Testis (tissue), 3 donors: ENCODE results near the gene MAMSTR. TPM values are rescaled to one million over a fixed set of nuclear protein-coding genes. Genes with fewer than 3 reads are reported as not detected.
A peak's percentile ranks its signal among the peaks of the same experiment; 100 is the strongest.

Source experiments
- DNase-seq: peaks from one replicate; pipeline ENCODE4 v3.0.0-alpha.2; 2019
- H3K27ac ChIP-seq, 2 donors: fragments of 200-600 bp; sonication (generic); one replicate each; pipeline ENCODE4 v1.5.1; 2019
- H3K27me3 ChIP-seq: fragments of 200-600 bp; sonication (generic); one replicate; pipeline ENCODE4 v1.5.1; 2019
- H3K36me3 ChIP-seq: fragments of 200-600 bp; sonication (generic); one replicate; pipeline ENCODE4 v1.5.1; 2017; ENCODE audit warnings: low read depth; ENCODE audit errors: missing control alignments
- H3K4me1 ChIP-seq: fragments of 200-600 bp; sonication (generic); one replicate; pipeline ENCODE4 v1.5.1; 2019
- H3K4me3 ChIP-seq, 2 donors: fragments of 200-600 bp; sonication (generic); one replicate each; pipeline ENCODE4 v1.5.1; 2017 to 2019
- H3K9me3 ChIP-seq: fragments of 200-600 bp; sonication (generic); one replicate; pipeline ENCODE4 v1.5.1; 2017
- POLR2A ChIP-seq: fragments of 450-650 bp; IDR thresholded peaks from one replicate; pipeline ENCODE4 v1.6.1; 2017; ENCODE audit warnings: antibody characterized with exemption, mild to moderate bottlenecking, moderate library complexity
- WGBS, 2 donors: methylation state at CpG; one replicate each; pipeline ENCODE4 v1.1.5; 2018; 5-methylcytosine and 5-hydroxymethylcytosine counted together
- intact Hi-C: fragments of 100-400 bp; cut with DNase I; formaldehyde crosslinking; loops from one replicate; pipeline ENCODE4 v1.15.1; 2023; ENCODE audit warnings: low total_unique reads
- polyA plus RNA-seq: library from polyadenylated mRNA; stranded (reverse); fragments of 350-450 nt; fragmentation: Illumina TruSeq; extraction: RNeasy Lipid Tissue Mini Kit (QIAGEN cat#74804); gene quantifications from one replicate; pipeline ENCODE4 v1.2.3, GENCODE V29; 2014; ENCODE audit warnings: low read depth, low replicate concordance; ENCODE audit not compliant: insufficient read depth
- total RNA-seq, 2 donors: library from RNA; depleted of rRNA; stranded (reverse); fragments of >200 nt; gene quantifications; one replicate each; pipeline ENCODE4 v1.2.3, GENCODE V29; 2016
- TF ChIP-seq, protein P1 (sequence below), 3 experiments: fragments of 450-650 bp in 2 of 3; fragments of 200-600 bp in 1 of 3; sonication (generic) in 1 of 3; IDR thresholded peaks; one replicate each; pipeline ENCODE4 v1.5.1; 2016 to 2019; ENCODE audit warnings: antibody characterized with exemption in 3 of 3, mild to moderate bottlenecking in 2 of 3, moderate library complexity in 1 of 3

MAMSTR gene
- total and polyA plus RNA-seq, 3 donors from 2014 or later: 15.0 to 21.8 (median 21.8) TPM

- no peak for DNase-seq
- Histone ChIP-seq H3K4me1 (peaks cover 11% of the 10 kb centered on the region), H3K27me3 (no peaks in the 10 kb centered on the region), H3K4me3 (no peak overlapping the region), H3K9me3 (no peaks in the 10 kb centered on the region), H3K36me3 (no peaks in the 10 kb centered on the region), H3K27ac (no peak overlapping the region)
- intact Hi-C loops: no loop called here
- 72 to 74% methylated on average over 4 of the region's 4 CpGs for WGBS, 2 donors
- TF ChIP-seq POLR2A: no peak
- TF ChIP-seq, protein P1, sequence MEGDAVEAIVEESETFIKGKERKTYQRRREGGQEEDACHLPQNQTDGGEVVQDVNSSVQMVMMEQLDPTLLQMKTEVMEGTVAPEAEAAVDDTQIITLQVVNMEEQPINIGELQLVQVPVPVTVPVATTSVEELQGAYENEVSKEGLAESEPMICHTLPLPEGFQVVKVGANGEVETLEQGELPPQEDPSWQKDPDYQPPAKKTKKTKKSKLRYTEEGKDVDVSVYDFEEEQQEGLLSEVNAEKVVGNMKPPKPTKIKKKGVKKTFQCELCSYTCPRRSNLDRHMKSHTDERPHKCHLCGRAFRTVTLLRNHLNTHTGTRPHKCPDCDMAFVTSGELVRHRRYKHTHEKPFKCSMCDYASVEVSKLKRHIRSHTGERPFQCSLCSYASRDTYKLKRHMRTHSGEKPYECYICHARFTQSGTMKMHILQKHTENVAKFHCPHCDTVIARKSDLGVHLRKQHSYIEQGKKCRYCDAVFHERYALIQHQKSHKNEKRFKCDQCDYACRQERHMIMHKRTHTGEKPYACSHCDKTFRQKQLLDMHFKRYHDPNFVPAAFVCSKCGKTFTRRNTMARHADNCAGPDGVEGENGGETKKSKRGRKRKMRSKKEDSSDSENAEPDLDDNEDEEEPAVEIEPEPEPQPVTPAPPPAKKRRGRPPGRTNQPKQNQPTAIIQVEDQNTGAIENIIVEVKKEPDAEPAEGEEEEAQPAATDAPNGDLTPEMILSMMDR (IDR thresholded peaks at IDR 0.05): no peak
Observed at GRCh38 chr19:48678201-48678600, 41.3 kb downstream of the MAMSTR start.

DNA sequence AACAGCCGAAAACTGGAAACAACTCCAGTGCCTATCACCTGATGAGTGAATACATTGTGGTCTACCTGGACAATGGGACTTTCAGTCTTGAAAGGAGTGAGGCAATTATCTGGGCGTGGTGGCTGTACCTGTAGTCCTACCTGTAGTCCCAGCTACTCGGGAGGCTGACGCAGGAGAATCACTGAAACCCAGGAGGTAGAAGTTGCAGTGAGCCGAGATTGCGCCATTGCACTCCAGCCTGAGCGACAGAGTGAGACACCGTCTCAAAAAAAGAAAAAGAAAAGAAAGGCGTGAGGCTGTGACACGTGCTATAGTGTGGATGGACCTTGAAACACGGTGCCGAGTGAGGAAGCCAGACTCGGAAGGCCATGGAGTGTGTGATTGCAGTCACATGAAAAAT lies 42.6 kb downstream of the MAMSTR start:
- no peak for TF ChIP-seq POLR2A
- TF ChIP-seq, protein P1 (IDR thresholded peaks at IDR 0.05): no peak
- peaks cover 11% of the 10 kb centered on the region for H3K4me1 ChIP-seq
- no peaks in the 10 kb centered on the region for H3K9me3 ChIP-seq
- no peak for DNase-seq
- no peak overlapping the region for H3K27ac ChIP-seq
- intact Hi-C loops: no loop called here
- H3K4me3 ChIP-seq: no peak overlapping the region
- H3K27me3 ChIP-seq: no peaks in the 10 kb centered on the region
- H3K36me3 ChIP-seq: no peaks in the 10 kb centered on the region
- 89 to 91% methylated on average over 13 of the region's 13 CpGs for WGBS, 2 donors

DNA sequence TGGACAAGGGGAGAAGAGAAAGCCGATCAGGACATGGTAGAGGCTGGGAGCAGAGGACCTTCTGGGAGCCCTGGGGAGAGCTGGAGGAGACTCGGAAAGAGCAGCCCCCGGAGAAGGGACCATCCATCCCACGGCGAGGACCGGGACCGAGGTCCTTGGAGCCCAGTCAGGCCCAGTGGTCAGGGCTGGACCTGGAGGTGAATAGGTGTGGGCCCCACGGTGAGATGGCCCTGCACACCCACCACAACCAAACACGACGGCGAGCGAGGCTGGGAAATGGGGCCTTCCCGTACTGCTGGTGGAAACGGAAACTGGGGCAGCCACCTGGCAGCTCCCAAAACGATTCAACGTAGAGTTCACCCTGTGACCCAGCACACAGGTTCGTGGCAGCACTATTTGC lies 43.0 kb downstream of the MAMSTR start:
- TF ChIP-seq, protein P1 (IDR thresholded peaks at IDR 0.05): no peak
- TF ChIP-seq POLR2A: no peak
- DNase-seq: no peak
- H3K4me3 ChIP-seq: no peak overlapping the region
- H3K27ac ChIP-seq: no peak overlapping the region
- H3K9me3 ChIP-seq: no peaks in the 10 kb centered on the region
- WGBS, 2 donors: 90 to 92% methylated on average over 17 of the region's 17 CpGs
- no peaks in the 10 kb centered on the region for H3K27me3 ChIP-seq
- peaks cover 11% of the 10 kb centered on the region for H3K4me1 ChIP-seq
- intact Hi-C loops: no loop called here
- H3K36me3 ChIP-seq: no peaks in the 10 kb centered on the region

GRCh38 chr19:48674921-48675824 lies 44.4 kb downstream of the MAMSTR start:
- Histone ChIP-seq H3K36me3 (no peaks in the 10 kb centered on the region), H3K4me3 (no peak overlapping the region), H3K27me3 (no peaks in the 10 kb centered on the region), H3K27ac (peak overlapping the region in 1 of 2 donors; percentile 34), H3K4me1 (peaks cover 15% of the 10 kb centered on the region), H3K9me3 (no peaks in the 10 kb centered on the region)
- TF ChIP-seq POLR2A: no peak
- TF ChIP-seq, protein P1 (IDR thresholded peaks at IDR 0.05): peak; percentile 72 to 85 (median 83)
- DNase-seq: peak; percentile 94
- intact Hi-C loops: no loop called here
- WGBS, 2 donors: 46 to 55% methylated on average over 27 to 28 of the region's 28 CpGs
